HepG2 (cell line): ENCODE measurements around the gene RBM6. TPM values are rescaled to one million over a fixed set of nuclear protein-coding genes. Genes with fewer than 3 reads are reported as not detected.

ENCODE experiments used
- ATAC-seq: fragments of 200-7000 bp; cut with Tn5 transposase; 3 replicates; pipeline ENCODE4 v1.9.1; 2020; ENCODE audit warnings: mild to moderate bottlenecking, moderate library complexity
- BruUV-seq: library from RNA; stranded (reverse); fragments of 400-500 nt; replicated peaks from 2 replicates; lab custom pipeline; 2021; lab: Mats Ljungman, UMichigan
- CTCF ChIA-PET: fragments of 300-600 bp; formaldehyde crosslinking; extraction: SDS; loops from one replicate; lab custom pipeline; 2021; ENCODE audit warnings: low total read pairs, inconsistent platforms, low intra/inter-chr PET ratio; lab: Yijun Ruan, JAX
- POLR2A ChIA-PET: fragments of 350-600 bp; sonication (Branson Sonifier 250); formaldehyde crosslinking; loops from one replicate; lab custom pipeline; 2020; ENCODE audit warnings: antibody characterized with exemption, inconsistent platforms; lab: Yijun Ruan, JAX
- DNase-seq: peaks from one replicate; pipeline ENCODE4 v3.0.0-alpha.2; 2015; ENCODE audit warnings: low spot score
- FAIRE-seq: peaks from 3 replicates; lab custom pipeline; 2011; peaks lifted over from hg19 to GRCh38; lab: Jason Lieb, UNC
- H2AFZ ChIP-seq: one replicate; pipeline ENCODE4 v1.6.1; 2011; ENCODE audit warnings: low read length, inconsistent platforms
- H3K27ac ChIP-seq: fragments of 300-600 bp; 3 replicates; pipeline ENCODE4 v1.8.0; 2011; ENCODE audit warnings: mixed run types, mild to moderate bottlenecking, mixed read lengths, low read length, inconsistent platforms; ENCODE audit not compliant: insufficient read depth; ENCODE audit errors: extremely low read length
- H3K27me3 ChIP-seq, 2 experiments: fragments of 200-600 bp in 1 of 2; 2 replicates in 1 of 2; 3 replicates in 1 of 2; pipeline versions ENCODE4 v1.6.0 to v1.8.0; 2011; ENCODE audit warnings: low read length in 2 of 2, mild to moderate bottlenecking in 2 of 2, moderate library complexity in 2 of 2, inconsistent platforms in 1 of 2; ENCODE audit not compliant: insufficient read depth in 2 of 2, control insufficient read depth in 1 of 2
- H3K36me3 ChIP-seq, 2 experiments: fragments of 200-600 bp in 1 of 2; replicated peaks in 1 of 2; 2 replicates in 1 of 2; 3 replicates in 1 of 2; pipeline versions ENCODE4 v1.5.1 to v1.8.0; 2011; ENCODE audit warnings: low read length in 2 of 2, inconsistent platforms in 1 of 2; ENCODE audit not compliant: insufficient read depth in 2 of 2, control insufficient read depth in 1 of 2
- H3K4me1 ChIP-seq: 2 replicates; pipeline ENCODE4 v1.5.1; 2012; ENCODE audit warnings: low read length, inconsistent platforms; ENCODE audit not compliant: insufficient read depth
- H3K4me2 ChIP-seq: 2 replicates; pipeline ENCODE4 v1.6.0; 2011; ENCODE audit warnings: low read depth, low read length, inconsistent platforms
- H3K4me3 ChIP-seq, 3 experiments: fragments of 200-600 bp in 1 of 3; sonication (generic), shearing (Covaris generic) in 1 of 3; replicated peaks in 1 of 3; 2 replicates each; pipeline ENCODE4 v1.5.1; 2011 to 2016; ENCODE audit warnings: low read length in 3 of 3, inconsistent platforms in 2 of 3, low read depth in 2 of 3, mild to moderate bottlenecking in 2 of 3, control low read depth in 1 of 3, mixed read lengths in 1 of 3; ENCODE audit not compliant: insufficient read depth in 1 of 3
- H3K79me2 ChIP-seq: one replicate; pipeline ENCODE4 v1.6.1; 2011; ENCODE audit warnings: low read length, inconsistent platforms; ENCODE audit not compliant: insufficient read depth
- H3K9ac ChIP-seq: 2 replicates; pipeline ENCODE4 v1.6.0; 2011; ENCODE audit warnings: mild to moderate bottlenecking, low read depth, low read length, inconsistent platforms; ENCODE audit not compliant: insufficient read depth
- H3K9me3 ChIP-seq: 2 replicates; pipeline ENCODE4 v1.5.1; 2012; ENCODE audit warnings: mild to moderate bottlenecking, low read length
- H4K20me1 ChIP-seq: 2 replicates; pipeline ENCODE4 v1.6.0; 2011; ENCODE audit warnings: inconsistent platforms, mild to moderate bottlenecking, low read length, moderate library complexity; ENCODE audit not compliant: insufficient read depth
- CREB1 ChIP-seq, 2 experiments: fragments of 450-650 bp in 1 of 2; IDR thresholded peaks; 2 replicates each; pipeline ENCODE4 v1.6.1; 2016 to 2017; ENCODE audit warnings: control low read depth in 1 of 2, mild to moderate bottlenecking in 1 of 2, missing compliant biosample characterization in 1 of 2, missing genetic modification characterization in 1 of 2
- HNF4A ChIP-seq: sonication (generic); formaldehyde crosslinking; IDR thresholded peaks from 2 replicates; pipeline ENCODE4 v1.4.0; 2020; ENCODE audit warnings: missing genetic modification reagents
- NFATC3 ChIP-seq: sonication (generic); formaldehyde crosslinking; IDR thresholded peaks from 2 replicates; pipeline ENCODE4 v1.5.1; 2020; ENCODE audit warnings: mild to moderate bottlenecking, missing genetic modification reagents
- SOX5 ChIP-seq: IDR thresholded peaks from 2 replicates; pipeline ENCODE4 v1.6.1; 2016; ENCODE audit warnings: borderline replicate concordance
- SOX6 ChIP-seq, 2 experiments: fragments of 450-650 bp in 1 of 2; sonication (generic) in 1 of 2; formaldehyde crosslinking in 1 of 2; IDR thresholded peaks; 2 replicates each; pipeline versions ENCODE4 v1.4.0 to v1.6.1; 2017 to 2020; ENCODE audit warnings: antibody characterized with exemption in 1 of 2, mild to moderate bottlenecking in 1 of 2, missing genetic modification reagents in 1 of 2
- TFAP4 ChIP-seq: sonication (generic); IDR thresholded peaks from 2 replicates; pipeline ENCODE4 v1.6.1; 2016; ENCODE audit warnings: low read depth, borderline replicate concordance
- ZBTB33 ChIP-seq: sonication (generic); formaldehyde crosslinking; IDR thresholded peaks from 2 replicates; pipeline ENCODE4 v1.4.0; 2020; ENCODE audit warnings: missing genetic modification reagents
- ZBTB38 ChIP-seq: sonication (generic); formaldehyde crosslinking; IDR thresholded peaks from 2 replicates; pipeline ENCODE4 v1.5.1; 2020; ENCODE audit warnings: mild to moderate bottlenecking, missing genetic modification reagents
- ZFP62 ChIP-seq: sonication (generic); formaldehyde crosslinking; IDR thresholded peaks from 2 replicates; pipeline ENCODE4 v1.4.0; 2020; ENCODE audit warnings: missing genetic modification reagents
- ZFYVE20 ChIP-seq: sonication (generic); formaldehyde crosslinking; IDR thresholded peaks from 2 replicates; pipeline ENCODE4 v1.8.0; 2023; ENCODE audit warnings: low read depth, mild to moderate bottlenecking, moderate library complexity, missing genetic modification reagents, borderline replicate concordance
- WGBS: methylation state at CpG from one replicate; pipeline ENCODE4 v1.1.6; 2017; ENCODE audit warnings: low lambda C conversion rate; 5-methylcytosine and 5-hydroxymethylcytosine counted together
- in situ Hi-C: cut with HindIII; loops from 2 replicates; pipeline ENCODE4 v1.10.0; 2017; ENCODE audit warnings: low pct_unique_long_range_greater_than_20kb; ENCODE audit not compliant: extremely low pct_ligation_motif_present
- intact Hi-C: fragments of 100-400 bp; cut with micrococcal nuclease; formaldehyde crosslinking; loops from one replicate; pipeline ENCODE4 v1.10.0; 2022; ENCODE audit not compliant: unreplicated experiment
- polyA plus RNA-seq, 8 experiments: library from polyadenylated mRNA; depleted of rRNA in 3 of 8; stranded (reverse) in 7 of 8; unstranded in 1 of 8; fragments of >200 nt; fragmentation: Illumina TruSeq in 4 of 8; extraction: Trizol in 4 of 8; gene quantifications; 2 replicates each; pipeline versions ENCODE4 v1.2.1 to v1.2.3, GENCODE V29; 2011 to 2016; ENCODE audit warnings: low read depth in 4 of 8, missing spikeins in 1 of 8, mixed read lengths in 1 of 8; ENCODE audit not compliant: insufficient read depth in 1 of 8
- total RNA-seq, 5 experiments: library from RNA; depleted of rRNA; stranded (reverse); fragments of >200 nt; fragmentation: Illumina TruSeq; extraction: Trizol; gene quantifications; 2 replicates each; pipeline ENCODE4 v1.2.3, GENCODE V29; 2016; ENCODE audit warnings: low read depth in 1 of 5
- TF ChIP-seq, protein P1 (sequence below): sonication (generic); formaldehyde crosslinking; IDR thresholded peaks from 2 replicates; pipeline ENCODE4 v1.4.0; 2020; ENCODE audit warnings: missing genetic modification reagents, mild to moderate bottlenecking, borderline replicate concordance

The RBM6 gene
- total and polyA plus RNA-seq, 2 of the 13 experiments (the other 11 are each of a cell fraction or from before 2014, with no cell fraction given): 72.7 to 86.1 TPM

GRCh38 chr3:49927798-49928197 lies 12.2 kb upstream of the RBM6 start:
- POLR2A ChIA-PET: interaction anchor here (3.0 kb wide), 1 partner anchor 12 kb away, joined by 93 read pairs; the partner anchor contains the start of gene RBM6
- Histone ChIP-seq H3K4me3 (peak overlapping the region in 1 of 3 experiments; percentile 83; a peak in 1 of 6 replicates), H3K4me1 (peaks cover 59% of the 10 kb centered on the region), H3K27me3 (no peaks in the 10 kb centered on the region), H3K9ac (no peak overlapping the region), H3K36me3 (no peaks in the 10 kb centered on the region), H3K4me2 (peak overlapping the region; percentile 85), H3K27ac (peak overlapping the region; percentile 30), H3K79me2 (no peaks in the 10 kb centered on the region), H3K9me3 (no peaks in the 10 kb centered on the region), H2AFZ (no peak overlapping the region), H4K20me1 (no peaks in the 10 kb centered on the region)
- FAIRE-seq (peak; percentile 4), DNase-seq (peak; percentile 47), ATAC-seq (peak; percentile 7; the same call in 1 of the 3 replicates)
- CTCF ChIA-PET: no interaction called here
- in situ Hi-C loops (no loop called here), intact Hi-C loops (no loop called here)
- TF ChIP-seq HNF4A (CRISPR knock-in tag): peak; percentile 13; the same call in 1 of the 2 replicates
- no peak for TF ChIP-seq ZFYVE20 (CRISPR knock-in tag)
- TF ChIP-seq, protein P1, sequence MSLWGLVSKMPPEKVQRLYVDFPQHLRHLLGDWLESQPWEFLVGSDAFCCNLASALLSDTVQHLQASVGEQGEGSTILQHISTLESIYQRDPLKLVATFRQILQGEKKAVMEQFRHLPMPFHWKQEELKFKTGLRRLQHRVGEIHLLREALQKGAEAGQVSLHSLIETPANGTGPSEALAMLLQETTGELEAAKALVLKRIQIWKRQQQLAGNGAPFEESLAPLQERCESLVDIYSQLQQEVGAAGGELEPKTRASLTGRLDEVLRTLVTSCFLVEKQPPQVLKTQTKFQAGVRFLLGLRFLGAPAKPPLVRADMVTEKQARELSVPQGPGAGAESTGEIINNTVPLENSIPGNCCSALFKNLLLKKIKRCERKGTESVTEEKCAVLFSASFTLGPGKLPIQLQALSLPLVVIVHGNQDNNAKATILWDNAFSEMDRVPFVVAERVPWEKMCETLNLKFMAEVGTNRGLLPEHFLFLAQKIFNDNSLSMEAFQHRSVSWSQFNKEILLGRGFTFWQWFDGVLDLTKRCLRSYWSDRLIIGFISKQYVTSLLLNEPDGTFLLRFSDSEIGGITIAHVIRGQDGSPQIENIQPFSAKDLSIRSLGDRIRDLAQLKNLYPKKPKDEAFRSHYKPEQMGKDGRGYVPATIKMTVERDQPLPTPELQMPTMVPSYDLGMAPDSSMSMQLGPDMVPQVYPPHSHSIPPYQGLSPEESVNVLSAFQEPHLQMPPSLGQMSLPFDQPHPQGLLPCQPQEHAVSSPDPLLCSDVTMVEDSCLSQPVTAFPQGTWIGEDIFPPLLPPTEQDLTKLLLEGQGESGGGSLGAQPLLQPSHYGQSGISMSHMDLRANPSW (CRISPR knock-in tag): no peak
- 0 out of 2 replicates have a peak, but pooled peaks have one; percentile 28 for TF ChIP-seq ZBTB38 (CRISPR knock-in tag)
- TF ChIP-seq SOX5: 0 out of 2 replicates have a peak, but pooled peaks have one; percentile 9
- TF ChIP-seq SOX6 (IDR thresholded peaks at IDR 0.05): no peak
- TF ChIP-seq SOX6 (CRISPR knock-in tag; IDR thresholded peaks at IDR 0.05): 0 out of 2 replicates have a peak, but pooled peaks have one; percentile 24
- 0 out of 2 replicates have a peak, but pooled peaks have one; percentile 33 for TF ChIP-seq TFAP4
- TF ChIP-seq ZBTB33 (CRISPR knock-in tag): 0 out of 2 replicates have a peak, but pooled peaks have one; percentile 31
- TF ChIP-seq CREB1 (IDR thresholded peaks at IDR 0.05): 0 out of 2 replicates have a peak, but pooled peaks have one; percentile 3
- peak; percentile 53; the same call in 1 of the 2 replicates for TF ChIP-seq CREB1 (CRISPR knock-in tag; IDR thresholded peaks at IDR 0.05)
- TF ChIP-seq NFATC3 (CRISPR knock-in tag): no peak
- TF ChIP-seq ZFP62: no peak
- no TSS peak for BruUV-seq
- 57% methylated on average over 5 of the region's 5 CpGs for WGBS
